ENCODE data around the gene RAB5A.

GRCh38 chr3:19938295-19938627 is 8.6 kb upstream of the RAB5A start:
- TF ChIP-seq CTCF (conservative IDR thresholded peaks at IDR 0.05; ENCODE audit: low read depth in 2 of 2) (no peak), JUNB (IDR thresholded peaks at IDR 0.05; ENCODE audit: unreplicated experiment) (no peak), POLR2AphosphoS5 (IDR thresholded peaks at IDR 0.05; ENCODE audit: low read depth) (no peak)

All from GM23338 (cell line).